GM18868 (cell line): ENCODE results near the gene SPATA3.

Experiments used
- ATAC-seq: cut with Tn5 transposase; IDR thresholded peaks from one replicate; pipeline ENCODE4 v1.9.1; 2021; ENCODE audit warnings: mild to moderate bottlenecking, moderate library complexity; ENCODE audit not compliant: unreplicated experiment

The SPATA3 gene

DNA sequence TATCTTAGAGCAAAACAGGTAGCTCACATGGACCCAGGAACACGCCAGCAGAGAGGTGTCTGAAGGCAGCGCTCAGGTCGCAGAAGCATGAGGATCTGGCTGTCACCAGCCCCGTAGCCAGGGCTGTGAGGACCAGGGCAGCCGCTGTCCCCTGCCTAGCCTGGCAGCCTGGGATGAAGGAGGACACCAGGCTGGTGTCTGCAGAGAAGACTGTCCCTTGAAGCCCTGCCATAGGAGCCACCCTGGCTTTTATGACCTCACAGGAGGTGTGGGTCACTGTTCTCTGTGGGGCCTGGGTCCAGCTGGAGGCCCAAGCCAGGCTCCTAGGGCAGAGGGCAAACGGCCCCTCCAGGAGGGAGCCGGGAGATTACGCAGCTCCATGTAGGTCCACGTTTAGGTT, at the start of gene SPATA3:
SPATA3 (plus strand) TSS at position 301 of the 400 bp plus-strand sequence. CDS start 113 bp downstream, outside the sequence.
- no peak for ATAC-seq

DNA sequence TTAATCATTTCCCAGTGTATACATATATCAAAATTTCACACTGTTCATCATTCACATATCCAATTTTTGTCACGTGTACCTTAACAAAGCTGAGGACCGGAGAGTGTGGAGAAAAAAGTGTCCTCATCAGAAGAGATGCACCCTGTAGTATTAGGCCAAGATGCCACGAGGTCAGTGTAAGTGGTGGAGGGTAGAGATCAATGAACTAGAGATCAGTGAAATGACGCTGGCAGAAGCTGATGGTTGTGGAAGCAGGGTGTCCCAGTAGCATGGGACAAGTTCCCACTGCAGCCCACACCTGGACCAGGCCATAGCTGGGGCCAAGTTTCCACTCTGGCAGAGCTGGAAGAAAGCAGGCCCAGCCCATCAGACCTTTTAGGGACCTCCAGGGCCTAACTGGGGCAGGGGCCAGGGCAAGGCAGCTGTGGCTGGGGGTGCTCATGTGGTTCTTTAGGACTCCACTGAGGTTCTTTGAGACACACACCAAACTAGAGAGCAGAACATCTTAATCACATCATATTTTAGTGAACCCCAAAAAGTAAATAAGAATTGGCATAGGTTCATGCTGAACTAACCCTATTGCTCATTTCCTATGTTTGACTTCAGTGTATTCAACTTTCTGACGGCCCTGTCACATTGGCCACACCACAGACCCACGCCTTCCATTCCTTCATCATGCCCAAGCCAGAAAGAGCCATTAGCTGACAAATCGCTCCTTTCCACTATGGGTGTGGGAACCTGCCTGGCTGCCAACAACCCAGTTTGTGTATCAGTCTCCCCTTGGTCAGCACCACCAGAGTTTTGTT, 49.3 kb upstream of the SPATA3 start:
- no peak for ATAC-seq

DNA sequence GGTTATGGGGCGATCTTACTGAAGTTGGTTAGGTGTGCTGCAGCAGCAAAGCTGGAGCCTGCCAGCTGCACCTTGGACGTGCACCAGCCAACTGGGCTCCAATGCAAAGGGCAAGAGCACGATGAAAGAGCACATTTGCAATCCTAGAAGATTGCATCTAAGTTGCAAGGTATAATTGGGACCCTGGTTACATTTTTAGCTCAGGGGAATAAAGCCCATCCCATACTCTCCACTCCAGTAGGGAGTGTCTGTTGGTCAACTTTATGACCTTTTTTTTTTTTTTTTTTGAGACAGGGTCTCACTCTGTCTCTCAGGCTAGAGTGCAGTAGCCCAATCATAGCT, 48.7 kb upstream of the SPATA3 start:
- ATAC-seq = no peak

DNA sequence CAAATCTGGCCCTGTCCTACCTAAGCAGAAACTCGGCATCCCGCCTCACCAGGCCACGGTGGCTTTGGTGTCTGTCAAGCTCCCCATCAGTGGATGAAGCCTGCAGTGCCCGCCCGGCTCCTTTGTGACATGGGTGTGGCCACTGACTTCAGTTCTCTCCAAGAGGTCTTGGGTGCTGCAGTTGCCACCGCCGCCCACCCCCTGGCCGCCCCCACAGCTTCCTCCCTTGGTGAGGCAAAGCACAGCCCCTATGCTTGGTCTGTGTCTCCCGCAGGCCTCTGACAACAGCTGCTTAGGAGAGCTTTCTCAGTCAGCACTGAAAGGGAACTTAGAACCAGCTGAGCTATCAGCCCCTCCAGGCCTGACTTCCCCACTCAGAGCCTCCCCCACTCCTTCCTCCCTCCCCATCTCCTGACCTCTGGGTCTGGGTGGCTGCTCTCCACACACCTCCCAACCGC, 48.0 kb upstream of the SPATA3 start:
- ATAC-seq = peak; percentile 38

DNA sequence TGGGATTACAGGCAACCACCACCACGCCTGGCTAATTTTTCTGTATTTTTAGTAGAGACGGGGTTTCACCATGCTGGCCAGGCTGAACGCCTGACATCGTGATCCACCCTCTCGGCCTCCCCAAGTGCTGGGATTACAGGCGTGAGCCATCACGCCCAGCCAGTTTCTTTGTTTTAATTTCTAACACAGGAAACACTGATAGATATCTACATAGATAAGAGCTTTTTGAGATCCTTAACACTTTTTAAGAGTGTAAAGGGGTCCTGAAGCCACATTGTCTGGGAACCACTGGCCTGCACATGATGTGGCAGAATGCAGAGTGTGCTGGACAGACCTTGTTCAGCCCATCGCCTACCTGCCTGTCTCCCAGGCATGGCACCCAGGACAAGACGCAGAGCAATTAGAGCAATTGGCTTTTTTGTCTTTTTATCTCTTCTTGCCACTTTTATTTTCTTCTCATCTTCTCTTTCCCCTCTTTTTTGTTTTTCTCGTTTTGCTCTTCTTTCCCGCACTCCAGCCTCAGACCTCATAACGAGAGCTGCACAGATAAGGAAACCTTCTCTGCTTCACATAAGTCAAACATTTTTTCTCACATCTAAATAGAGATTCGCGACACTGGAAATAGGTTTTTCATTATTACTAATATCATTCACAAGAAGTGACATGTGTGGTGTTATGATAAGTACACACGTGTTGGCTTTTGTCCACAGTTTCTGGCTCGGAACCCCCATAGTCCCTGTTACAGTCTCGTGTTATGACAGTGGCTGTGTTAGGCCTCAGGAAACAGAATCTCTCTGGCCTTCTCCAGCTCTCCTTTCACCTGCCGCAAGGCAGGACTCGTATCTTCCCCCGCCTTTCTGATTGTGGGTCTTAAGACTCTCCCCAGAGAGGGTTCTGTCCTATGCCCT, 45.7 kb upstream of the SPATA3 start:
- ATAC-seq = peak; percentile 74

DNA sequence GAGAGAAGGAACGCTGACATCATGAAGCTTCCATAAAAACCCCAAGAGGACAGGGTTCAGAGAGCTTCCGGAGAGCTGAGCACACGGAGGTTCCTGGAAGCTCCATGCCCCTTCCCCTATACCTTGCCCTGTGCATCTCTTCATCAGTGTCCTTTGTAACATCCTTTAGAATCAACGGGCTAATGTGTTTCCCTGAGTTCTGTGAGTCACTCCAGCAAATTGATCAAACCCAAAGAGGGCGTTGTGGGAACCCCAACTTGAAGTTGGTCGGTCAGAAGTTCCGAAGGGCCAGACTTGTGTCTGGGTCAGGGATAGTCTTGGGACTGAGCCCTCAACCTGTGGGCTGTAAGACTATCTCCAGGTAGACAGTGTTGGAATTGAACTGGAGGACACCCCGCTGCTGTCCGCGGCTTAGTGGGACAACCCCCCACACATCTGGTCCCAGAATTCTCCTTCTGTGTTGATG, 45.0 kb upstream of the SPATA3 start:
- no peak for ATAC-seq

DNA sequence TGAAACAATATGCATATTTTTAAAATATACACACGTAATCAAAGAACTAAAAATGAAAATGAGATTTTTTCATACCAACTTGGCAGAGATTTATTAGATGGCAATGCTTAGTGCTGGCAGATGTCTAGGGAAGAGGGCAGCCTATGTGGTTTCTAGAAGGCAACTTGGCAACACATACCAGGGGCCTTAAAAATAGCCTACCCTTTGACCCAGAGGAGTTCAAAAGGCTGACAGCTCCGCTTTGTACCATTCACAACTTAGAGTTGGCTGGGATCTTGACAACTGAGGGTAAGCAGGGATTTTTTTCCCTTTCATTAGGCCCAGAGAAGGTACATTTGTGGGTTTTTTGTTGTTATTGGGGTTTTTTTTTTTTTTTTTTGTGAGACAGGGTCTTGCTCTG, 44.5 kb upstream of the SPATA3 start:
- ATAC-seq = no peak

DNA sequence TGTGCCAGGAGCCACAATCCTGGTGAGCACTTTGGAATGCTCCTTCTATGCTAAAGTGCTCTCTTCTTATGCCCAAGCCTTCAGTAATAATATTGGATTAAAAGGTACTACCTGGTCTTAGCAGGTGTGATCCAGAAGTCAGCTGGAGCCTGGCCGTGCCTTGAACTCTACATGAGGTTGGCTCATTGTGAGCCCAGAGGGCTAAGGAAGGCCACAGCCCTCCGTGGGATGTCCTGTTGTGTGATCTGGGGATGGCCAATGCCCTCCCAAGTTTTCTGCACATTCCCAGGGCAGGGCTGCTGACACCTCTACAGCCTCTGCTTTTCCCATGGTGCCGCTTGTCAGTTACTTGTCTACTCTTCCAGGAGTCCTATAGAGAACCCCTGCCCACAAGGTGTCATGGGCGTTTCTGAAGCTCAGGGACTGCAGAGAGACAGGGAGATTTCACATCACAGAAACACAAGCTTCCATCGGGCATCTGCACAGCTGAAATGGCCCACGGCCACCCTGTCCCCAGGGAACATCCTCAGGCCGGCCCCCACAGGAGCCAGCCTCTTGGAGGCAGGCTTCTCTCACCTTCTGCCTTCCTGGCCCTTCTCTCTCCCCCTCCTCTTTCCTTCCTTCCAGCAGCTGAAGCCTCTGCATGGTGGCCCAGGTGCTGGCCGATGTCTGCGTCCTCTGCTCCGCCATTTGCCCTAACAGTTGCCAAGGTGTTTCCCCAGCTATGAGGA, 43.5 kb upstream of the SPATA3 start:
- ATAC-seq = no peak

DNA sequence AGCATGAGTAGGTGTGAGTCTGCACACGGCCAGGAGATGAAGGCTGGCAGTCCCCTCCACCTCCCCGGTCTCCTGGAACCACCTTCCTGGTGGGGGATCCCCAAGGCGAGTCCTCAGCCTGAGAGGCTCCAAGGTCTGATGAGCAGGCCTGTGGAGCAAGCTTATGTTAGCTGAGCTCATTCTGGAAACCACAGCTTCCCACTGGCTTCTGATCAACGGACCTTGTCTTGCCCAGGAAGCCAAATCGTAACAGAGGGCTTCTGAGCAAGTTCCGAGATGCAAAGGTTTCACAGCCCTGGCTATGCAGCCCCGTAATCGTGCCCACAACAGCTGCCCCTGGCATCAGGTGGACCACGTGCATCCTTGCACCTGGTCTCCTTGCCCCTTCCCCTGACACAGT, 42.1 kb upstream of the SPATA3 start:
- peak; percentile 29 for ATAC-seq

DNA sequence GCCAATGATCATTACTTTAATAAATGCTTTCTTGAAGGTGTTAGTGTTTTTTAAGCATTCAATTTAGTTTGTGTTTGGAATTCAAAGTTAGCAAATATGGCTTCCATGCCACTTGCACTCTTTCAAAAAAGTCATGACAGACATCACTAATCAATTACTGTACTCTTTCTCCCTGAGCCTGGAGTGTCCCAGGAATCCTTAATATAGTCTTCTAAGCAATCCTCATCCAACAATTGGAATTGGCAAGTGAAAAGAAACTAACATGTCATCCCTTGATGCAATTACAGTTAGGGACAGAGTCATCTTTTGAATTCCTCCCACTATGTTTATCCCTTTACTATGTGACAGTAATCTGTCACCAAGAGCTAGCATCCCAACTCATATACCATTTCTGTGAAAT, 41.2 kb upstream of the SPATA3 start:
- ATAC-seq = no peak

DNA sequence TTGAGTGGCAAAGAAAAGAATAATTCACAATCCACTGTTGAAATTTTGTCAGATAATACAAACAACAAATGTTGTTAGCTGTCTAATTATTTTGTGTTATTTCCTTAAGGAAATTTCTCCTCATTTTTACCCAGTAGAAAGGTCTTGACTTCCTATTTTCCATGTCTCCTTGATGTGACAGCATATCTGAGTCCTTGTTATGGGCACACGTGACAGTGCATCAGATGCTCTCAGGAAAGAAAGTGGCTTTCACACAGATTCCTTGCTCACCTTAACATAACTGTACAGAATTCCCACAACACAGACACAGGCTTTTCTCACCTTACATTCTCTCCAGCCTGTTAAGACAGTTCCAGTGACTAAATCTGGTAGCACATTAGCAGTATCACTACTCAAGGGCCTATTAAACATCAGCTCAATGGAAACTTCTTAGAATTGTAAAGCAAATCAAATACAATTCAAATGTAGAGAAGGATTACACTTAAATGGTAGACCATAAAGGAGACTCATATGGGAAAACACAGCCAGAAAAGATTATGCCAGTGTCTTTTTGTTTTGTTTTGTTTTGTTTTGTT, 40.7 kb upstream of the SPATA3 start:
- ATAC-seq = no peak

DNA sequence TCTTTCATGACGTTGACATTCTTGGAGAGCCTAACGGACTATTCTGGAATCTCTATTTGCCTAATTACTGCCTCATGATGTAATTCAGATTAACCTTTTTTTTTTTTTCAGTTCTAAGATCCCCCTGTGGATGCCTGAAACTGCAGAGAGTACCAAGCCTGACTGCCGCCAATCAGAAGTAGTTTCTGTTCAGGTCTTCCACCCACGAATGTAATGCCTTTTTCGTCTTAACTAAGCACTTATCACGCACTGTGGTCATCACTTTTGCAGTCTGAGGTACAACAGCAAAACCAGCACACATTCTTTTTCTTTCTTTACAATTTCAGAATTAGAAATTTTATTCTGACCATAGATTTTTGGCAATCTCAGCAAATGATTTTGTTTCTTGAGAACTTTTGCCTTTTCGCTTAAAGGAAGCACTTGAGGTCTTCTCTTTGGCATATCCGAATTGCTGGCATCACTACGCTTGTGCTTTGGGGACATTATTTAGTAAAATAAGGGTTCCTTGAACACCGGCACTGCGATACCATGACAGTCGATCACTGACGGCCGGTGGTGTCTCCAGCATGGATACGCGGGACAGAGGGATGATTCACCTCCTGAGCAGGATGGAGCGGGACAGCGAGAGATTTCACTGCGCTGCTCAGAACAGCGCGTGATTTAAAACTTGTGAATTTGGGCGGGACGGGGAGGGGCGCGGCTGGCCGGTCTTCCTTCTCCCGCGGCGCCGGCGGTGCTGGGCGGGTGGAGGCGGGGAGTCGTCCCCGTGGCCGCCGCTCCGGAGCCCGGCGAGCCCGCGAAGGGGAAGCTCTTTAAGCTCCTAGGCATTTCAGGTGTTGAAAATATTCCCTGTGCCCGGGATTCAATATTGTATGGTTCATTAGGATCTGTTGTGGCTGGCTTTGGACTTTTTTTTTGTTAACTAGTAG, 38.8 kb upstream of the SPATA3 start:
- ATAC-seq = peak; percentile 86

DNA sequence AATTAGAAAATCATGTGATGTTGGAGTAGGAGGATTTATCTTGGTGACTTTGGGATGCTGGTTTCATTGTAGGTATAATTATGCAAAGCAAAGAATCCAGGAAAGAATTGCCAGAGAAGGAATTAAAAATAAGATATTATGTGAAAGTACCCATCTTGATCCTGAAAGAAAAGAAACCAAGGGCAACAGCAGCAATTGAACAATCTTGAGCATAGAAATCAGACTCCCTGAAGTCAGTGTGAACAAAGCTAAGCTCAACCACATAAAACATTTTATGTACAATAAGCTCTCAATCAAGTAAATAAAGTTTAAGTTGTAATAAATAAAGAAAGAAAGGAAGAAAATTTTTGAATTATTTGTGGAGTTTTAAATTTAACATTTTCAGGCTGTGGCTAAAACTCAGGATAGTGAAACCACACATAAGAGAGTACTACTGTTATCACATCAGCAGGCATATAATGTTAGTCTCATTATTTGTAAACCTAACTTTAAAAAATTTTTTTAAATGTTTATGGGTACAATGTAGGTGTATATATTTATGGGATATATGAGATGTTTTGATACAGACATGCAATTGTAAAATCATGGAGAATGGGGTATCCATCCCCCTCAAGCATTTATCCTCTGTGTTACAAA, 38.0 kb upstream of the SPATA3 start:
- no peak for ATAC-seq

DNA sequence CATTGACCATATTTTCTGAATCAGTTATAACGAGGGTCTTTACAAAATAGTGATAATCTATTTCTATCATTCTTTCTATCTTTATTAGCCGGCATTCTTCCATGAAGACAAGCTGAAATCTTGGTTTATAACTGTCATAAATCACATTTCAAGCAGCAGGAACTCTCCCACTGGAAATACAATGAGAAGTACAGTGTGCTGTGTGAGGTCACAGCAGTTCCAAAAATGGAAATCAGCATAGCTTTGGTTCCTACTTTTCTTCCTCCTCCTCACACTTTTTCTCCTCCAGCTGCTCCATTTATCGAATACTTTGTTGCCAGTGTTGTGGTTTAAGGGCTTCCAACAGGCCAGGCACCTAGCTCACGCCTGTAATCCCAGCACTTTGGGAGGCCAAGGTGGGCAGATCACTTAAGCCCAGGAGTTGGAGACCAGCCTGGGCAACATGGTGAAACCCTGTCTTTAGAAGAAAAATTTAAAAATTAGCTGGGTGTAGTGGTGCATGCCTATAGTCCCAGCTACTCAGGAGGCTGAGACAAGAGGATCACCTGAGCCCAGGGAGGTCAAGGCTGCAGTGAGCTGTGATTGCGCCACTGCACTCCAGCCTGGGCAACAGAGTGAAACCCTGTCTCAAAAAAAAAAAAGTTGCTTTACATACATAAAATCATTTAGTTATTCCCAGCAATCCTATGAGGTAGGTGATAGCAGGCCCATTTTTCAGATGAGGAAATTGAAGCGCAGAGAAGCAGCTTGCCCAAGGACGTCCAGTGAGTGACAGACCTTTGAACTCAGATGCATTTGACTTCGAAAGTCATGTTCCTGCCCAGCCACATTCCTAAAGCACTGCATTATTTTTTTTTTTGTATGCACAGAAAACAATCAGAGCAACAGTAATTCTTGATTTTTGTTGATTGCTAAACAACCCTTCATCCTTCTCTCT, 36.8 kb upstream of the SPATA3 start:
- no peak for ATAC-seq

DNA sequence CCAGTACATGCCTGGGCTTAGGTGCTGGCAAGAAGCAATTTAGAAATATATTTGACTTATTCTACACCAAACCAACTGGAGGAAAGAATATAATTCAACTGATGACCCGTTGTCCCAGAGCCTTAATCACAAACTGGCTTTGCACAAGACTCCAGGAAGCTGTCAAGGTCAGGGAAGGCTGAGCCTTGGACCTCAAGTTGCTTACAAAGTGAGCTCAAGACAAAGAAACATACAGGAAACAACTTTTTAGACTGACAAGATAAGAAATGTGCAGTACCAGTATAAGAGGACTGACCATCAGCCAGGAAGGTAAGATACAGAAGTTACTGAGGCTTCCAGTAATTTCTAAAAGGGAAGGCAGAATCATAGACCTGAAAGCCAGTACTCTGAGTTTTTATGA, 35.9 kb upstream of the SPATA3 start:
- no peak for ATAC-seq

DNA sequence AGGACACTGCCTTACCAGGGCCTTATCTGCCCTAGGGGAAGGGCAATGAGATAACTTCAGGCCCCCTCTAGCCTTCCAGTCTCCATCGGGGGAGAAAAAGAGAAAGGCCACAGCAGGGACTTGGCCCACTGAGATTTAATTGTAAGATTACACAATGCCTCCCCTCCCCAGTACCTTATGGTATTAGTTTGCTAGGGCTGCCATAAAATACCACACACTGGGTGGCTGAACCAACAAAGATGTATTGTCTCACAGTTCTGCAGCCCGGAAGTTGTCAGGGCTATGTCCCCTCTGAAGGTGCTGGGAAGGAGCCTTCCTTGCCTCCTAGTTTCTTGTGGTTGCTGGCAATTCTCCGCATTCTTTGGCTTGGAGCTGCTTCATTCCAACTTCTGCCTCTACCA, 34.8 kb upstream of the SPATA3 start:
- no peak for ATAC-seq

DNA sequence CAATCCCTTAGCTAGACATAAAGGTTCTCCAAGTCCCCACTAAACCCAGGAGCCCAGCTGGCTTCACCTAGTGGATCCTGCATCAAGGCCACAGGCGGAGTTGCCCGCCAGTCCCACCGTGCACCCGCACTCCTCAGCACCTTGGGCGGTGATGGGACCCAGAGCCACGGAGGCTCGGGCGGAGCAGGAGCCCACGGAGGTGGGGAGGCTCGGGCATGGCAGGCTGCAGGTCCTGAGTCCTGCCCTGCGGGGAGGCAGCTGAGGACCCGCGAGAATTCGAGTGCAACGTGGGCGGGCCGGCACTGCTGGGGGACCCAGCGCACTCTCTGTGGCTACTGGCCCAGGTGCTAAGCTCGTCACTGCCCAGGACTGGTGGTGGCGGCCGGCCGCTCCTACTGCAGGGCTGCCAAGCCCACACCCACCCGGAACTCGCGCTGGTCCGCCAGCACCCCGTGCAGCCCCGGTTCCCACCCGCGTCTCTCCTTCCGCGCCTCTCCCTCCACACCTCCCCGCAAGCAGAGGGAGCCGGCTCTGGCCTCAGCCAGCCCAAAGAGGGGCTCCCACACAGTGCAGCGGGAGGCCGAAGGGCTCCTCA, 31.7 kb upstream of the SPATA3 start:
- ATAC-seq = no peak

DNA sequence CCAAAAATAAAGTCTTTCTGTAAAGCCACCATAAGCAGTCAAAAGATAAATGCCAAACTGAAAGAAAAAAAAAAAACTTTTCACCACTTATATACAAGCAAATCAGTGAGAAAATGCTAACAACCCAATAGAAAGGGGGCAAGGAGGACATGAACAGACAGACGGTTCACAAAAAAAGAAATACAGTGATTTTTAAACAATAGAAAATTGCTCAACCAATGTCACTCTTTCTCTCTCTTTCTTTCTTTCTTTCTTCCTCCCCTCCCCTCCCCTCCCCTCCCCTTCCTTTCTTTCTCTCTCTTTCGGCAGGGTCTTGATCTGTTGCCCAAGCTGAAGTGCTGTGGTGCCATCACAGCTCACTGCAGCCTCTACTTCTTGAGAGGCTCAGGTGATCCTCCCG, 28.8 kb upstream of the SPATA3 start:
- no peak for ATAC-seq
